ENCODE results near the gene MUC2. TPM values are rescaled to one million over a fixed set of nuclear protein-coding genes. Genes with fewer than 3 reads are reported as not detected.

The MUC2 gene
- total and polyA plus RNA-seq, 2 of the 4 experiments (the other 2 are of a cell fraction) = not detected

DNA sequence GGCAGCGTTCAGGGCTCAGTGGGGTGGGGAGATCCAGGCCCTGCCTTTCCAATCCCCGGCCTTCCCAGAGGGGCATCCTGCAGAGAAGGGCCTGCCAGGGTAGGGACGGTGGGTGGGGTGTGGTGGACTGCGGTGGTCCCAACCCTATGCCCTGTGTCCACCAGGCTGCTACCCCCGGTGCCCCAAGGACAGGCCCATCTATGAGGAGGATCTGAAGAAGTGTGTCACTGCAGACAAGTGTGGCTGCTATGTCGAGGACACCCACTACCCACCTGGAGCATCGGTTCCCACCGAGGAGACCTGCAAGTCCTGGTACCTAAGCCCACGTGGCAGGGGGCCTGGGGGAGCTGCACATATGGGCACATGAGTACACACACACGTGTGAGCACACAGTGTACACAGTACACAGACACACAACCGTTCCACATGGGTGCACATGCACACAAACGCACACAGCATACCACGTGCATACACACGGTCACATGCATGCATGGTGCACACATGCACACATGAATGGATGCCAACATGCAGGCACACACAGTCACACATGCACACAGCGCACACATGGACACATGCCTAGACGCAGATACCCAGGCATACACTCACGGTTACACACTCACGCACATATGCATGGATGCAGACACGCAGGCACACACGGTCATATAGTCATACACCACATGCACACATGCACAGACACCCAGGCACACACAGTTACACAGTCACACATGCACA, 16.1 kb downstream of the MUC2 start:
- Histone ChIP-seq H3K27me3 (ENCODE audit: control insufficient read depth, insufficient read depth, low read length) (no peaks in the 10 kb centered on the region; the same call in 1 of the 2 replicates), H3K9me1 (ENCODE audit: insufficient read depth, low read length) (peaks cover 5% of the 10 kb centered on the region; the same call in 1 of the 2 replicates), H2BK20ac (ENCODE audit: low read depth, low read length) (no peak overlapping the region), H2BK120ac (ENCODE audit: low read depth, low read length) (no peak overlapping the region), H3K27ac (ENCODE audit: insufficient read depth, low read length) (no peak overlapping the region), H3K56ac (ENCODE audit: extremely low read depth, insufficient read depth, low read length) (no peak overlapping the region), H3K79me1 (ENCODE audit: low read depth in 1 of 2, low read length in 2 of 2) (no peaks in the 10 kb centered on the region), H4K5ac (ENCODE audit: low read depth, low read length) (no peak overlapping the region), H2AK5ac (ENCODE audit: low read depth, low read length) (no peak overlapping the region), H3K4me1 (ENCODE audit: control insufficient read depth, insufficient read depth, low read length) (no peaks in the 10 kb centered on the region), H2AFZ (replicated peaks; ENCODE audit: low read length, poor library complexity) (no peak overlapping the region), H3K9me3 (ENCODE audit: control insufficient read depth, insufficient read depth, low read length) (peaks cover 8% of the 10 kb centered on the region; the same call in 1 of the 2 replicates), H4K8ac (ENCODE audit: low read depth in 2 of 2, low read length in 2 of 2) (no peak overlapping the region), H2AK9ac (replicated peaks; ENCODE audit: low read depth, low read length, poor library complexity) (no peak overlapping the region), H3K18ac (ENCODE audit: low read depth, low read length) (no peak overlapping the region), H3K4ac (ENCODE audit: low read depth, low read length) (no peak overlapping the region), H3K4me3 (ENCODE audit: insufficient read depth, low read depth, low read length) (no peak overlapping the region), H2BK5ac (ENCODE audit: low read depth, low read length, poor library complexity, severe bottlenecking) (no peak overlapping the region), H3K9ac (ENCODE audit: low read depth, low read length) (no peak overlapping the region), H3K36me3 (ENCODE audit: control insufficient read depth, insufficient read depth, low read length) (no peaks in the 10 kb centered on the region), H4K91ac (ENCODE audit: insufficient read depth, low read depth, low read length) (no peak overlapping the region), H2BK15ac (ENCODE audit: low read depth, low read length) (no peak overlapping the region), H3K23ac (ENCODE audit: low read depth, low read length) (no peak overlapping the region), H3K4me2 (ENCODE audit: low read depth, low read length) (no peak overlapping the region), H3K14ac (replicated peaks; ENCODE audit: low read depth, low read length) (no peak overlapping the region), H4K20me1 (ENCODE audit: insufficient read depth, low read length) (peaks cover 5% of the 10 kb centered on the region; the same call in 1 of the 2 replicates)
- ATAC-seq (ENCODE audit: low read depth) (no peak), DNase-seq (no peak)
- POLR2A ChIA-PET (ENCODE audit: unreplicated experiment) = no interaction called here
- TF ChIP-seq NFE2L2 (IDR thresholded peaks at IDR 0.05; ENCODE audit: low read depth, low read length) = no peak
- no peak for TF ChIP-seq CHD1 (IDR thresholded peaks at IDR 0.05; ENCODE audit: low read depth, low read length)
- TF ChIP-seq MXI1 (IDR thresholded peaks at IDR 0.05; ENCODE audit: borderline replicate concordance, low read depth, low read length) = no peak
- TF ChIP-seq RCOR1 (IDR thresholded peaks at IDR 0.05; ENCODE audit: insufficient replicate concordance, low read length) = no peak
- no peak for TF ChIP-seq RFX5 (IDR thresholded peaks at IDR 0.05; ENCODE audit: low read depth, low read length)
- TF ChIP-seq RAD21 (IDR thresholded peaks at IDR 0.05; ENCODE audit: low read length) = no peak
- no peak for TF ChIP-seq SMC3 (IDR thresholded peaks at IDR 0.05; ENCODE audit: low read depth, low read length)
- no peak for TF ChIP-seq POLR2A (IDR thresholded peaks at IDR 0.05; ENCODE audit: low read depth, low read length)
- no peak for TF ChIP-seq FOS (IDR thresholded peaks at IDR 0.05; ENCODE audit: low read depth, low read length)
- TF ChIP-seq BHLHE40 (IDR thresholded peaks at IDR 0.05; ENCODE audit: low read depth, low read length) = no peak
- no peak for TF ChIP-seq CEBPB (IDR thresholded peaks at IDR 0.05; ENCODE audit: low read depth, low read length)
- TF ChIP-seq, protein P1, sequence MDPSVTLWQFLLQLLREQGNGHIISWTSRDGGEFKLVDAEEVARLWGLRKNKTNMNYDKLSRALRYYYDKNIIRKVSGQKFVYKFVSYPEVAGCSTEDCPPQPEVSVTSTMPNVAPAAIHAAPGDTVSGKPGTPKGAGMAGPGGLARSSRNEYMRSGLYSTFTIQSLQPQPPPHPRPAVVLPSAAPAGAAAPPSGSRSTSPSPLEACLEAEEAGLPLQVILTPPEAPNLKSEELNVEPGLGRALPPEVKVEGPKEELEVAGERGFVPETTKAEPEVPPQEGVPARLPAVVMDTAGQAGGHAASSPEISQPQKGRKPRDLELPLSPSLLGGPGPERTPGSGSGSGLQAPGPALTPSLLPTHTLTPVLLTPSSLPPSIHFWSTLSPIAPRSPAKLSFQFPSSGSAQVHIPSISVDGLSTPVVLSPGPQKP (IDR thresholded peaks at IDR 0.05; ENCODE audit: borderline replicate concordance, low read depth, low read length) = no peak
- TF ChIP-seq, protein P2, sequence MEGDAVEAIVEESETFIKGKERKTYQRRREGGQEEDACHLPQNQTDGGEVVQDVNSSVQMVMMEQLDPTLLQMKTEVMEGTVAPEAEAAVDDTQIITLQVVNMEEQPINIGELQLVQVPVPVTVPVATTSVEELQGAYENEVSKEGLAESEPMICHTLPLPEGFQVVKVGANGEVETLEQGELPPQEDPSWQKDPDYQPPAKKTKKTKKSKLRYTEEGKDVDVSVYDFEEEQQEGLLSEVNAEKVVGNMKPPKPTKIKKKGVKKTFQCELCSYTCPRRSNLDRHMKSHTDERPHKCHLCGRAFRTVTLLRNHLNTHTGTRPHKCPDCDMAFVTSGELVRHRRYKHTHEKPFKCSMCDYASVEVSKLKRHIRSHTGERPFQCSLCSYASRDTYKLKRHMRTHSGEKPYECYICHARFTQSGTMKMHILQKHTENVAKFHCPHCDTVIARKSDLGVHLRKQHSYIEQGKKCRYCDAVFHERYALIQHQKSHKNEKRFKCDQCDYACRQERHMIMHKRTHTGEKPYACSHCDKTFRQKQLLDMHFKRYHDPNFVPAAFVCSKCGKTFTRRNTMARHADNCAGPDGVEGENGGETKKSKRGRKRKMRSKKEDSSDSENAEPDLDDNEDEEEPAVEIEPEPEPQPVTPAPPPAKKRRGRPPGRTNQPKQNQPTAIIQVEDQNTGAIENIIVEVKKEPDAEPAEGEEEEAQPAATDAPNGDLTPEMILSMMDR (conservative IDR thresholded peaks at IDR 0.05; ENCODE audit: low read depth, low read length) = no peak
- TF ChIP-seq, protein P3, sequence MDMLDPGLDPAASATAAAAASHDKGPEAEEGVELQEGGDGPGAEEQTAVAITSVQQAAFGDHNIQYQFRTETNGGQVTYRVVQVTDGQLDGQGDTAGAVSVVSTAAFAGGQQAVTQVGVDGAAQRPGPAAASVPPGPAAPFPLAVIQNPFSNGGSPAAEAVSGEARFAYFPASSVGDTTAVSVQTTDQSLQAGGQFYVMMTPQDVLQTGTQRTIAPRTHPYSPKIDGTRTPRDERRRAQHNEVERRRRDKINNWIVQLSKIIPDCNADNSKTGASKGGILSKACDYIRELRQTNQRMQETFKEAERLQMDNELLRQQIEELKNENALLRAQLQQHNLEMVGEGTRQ (IDR thresholded peaks at IDR 0.05; ENCODE audit: low read depth, low read length) = no peak
- TF ChIP-seq MAZ (IDR thresholded peaks at IDR 0.05; ENCODE audit: borderline replicate concordance, low read depth, low read length) = no peak
- in situ Hi-C loops (cut with MboI; ENCODE audit: low sequenced_read_pairs) = no loop called here
- CTCF ChIA-PET = no interaction called here
- intact Hi-C loops (cut with micrococcal nuclease) = no loop called here
- WGBS, 2 experiments (ENCODE audit: extremely low coverage in 2 of 2, insufficient read length in 1 of 2) = 91% methylated on average over 6 of the region's 20 CpGs; no CpG with 5 or more reads in 1 of the 2 experiments
- no TSS peak for BruUV-seq (replicated peaks)
- dilution Hi-C loops (cut with HindIII; ENCODE audit: low sequenced_read_pairs, unreplicated experiment) = no loop called here

All from IMR-90 (cell line).